Activated naive CD4-positive, alpha-beta T cell treated with anti-CD3 and anti-CD28 coated beads, Interleukin-2, amount 10 ng/mL, durations not matched to agents 7 days and 5 days (primary cell): ENCODE results near the gene TAS2R8.

Source experiments
- CTCF ChIA-PET: fragments of 350-600 bp; sonication (Branson Sonifier 250); formaldehyde crosslinking; loops from one replicate; lab custom pipeline; 2021; ENCODE audit warnings: antibody characterized with exemption; lab: Charles Lee
- DNase-seq: peaks from one replicate; pipeline ENCODE4 v3.0.0-alpha.2; 2020
- H3K27ac Mint-ChIP-seq: one replicate; pipeline ENCODE4 v1.8.0; 2021; ENCODE audit warnings: mild to moderate bottlenecking, moderate library complexity, mixed read lengths
- H3K27me3 Mint-ChIP-seq: one replicate; pipeline ENCODE4 v1.8.0; 2021; ENCODE audit warnings: mild to moderate bottlenecking, mixed read lengths
- H3K36me3 Mint-ChIP-seq: one replicate; pipeline ENCODE4 v1.8.0; 2021; ENCODE audit warnings: mixed read lengths
- H3K4me1 Mint-ChIP-seq: one replicate; pipeline ENCODE4 v1.8.0; 2021; ENCODE audit warnings: mixed read lengths
- H3K4me3 Mint-ChIP-seq: one replicate; pipeline ENCODE4 v1.8.0; 2021; ENCODE audit warnings: mild to moderate bottlenecking, moderate library complexity, mixed read lengths
- H3K9me3 Mint-ChIP-seq: one replicate; pipeline ENCODE4 v1.8.0; 2021; ENCODE audit warnings: mixed read lengths

Gene TAS2R8

DNA sequence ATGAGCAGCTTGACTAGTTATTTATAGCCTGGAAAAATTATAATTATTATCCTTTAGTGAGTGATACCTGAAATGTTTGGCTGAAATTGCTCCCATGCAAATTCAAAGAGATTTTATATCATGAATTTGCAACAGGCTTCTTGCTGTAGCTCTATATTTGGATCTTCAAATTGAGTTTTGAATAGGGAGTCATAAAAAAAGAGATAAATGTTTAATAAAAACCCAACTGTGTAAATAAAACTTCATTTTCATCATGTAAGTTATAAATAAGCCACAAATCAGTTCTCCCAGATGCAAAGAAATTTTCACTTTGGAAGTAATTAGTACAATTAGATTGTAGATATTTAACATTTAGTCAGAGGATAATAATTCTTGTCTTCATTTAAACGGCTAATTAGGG, at the start of gene TAS2R8:
Gene TAS2R8, minus strand, starts transcription at position 101 of the 400 bp plus-strand sequence. CDS start 306 bp downstream, outside the sequence.
- Mint-ChIP-seq H3K27me3 (no peaks in the 10 kb centered on the region), H3K4me3 (no peak within 1 kb of the TSS), H3K9me3 (no peaks in the 10 kb centered on the region), H3K4me1 (no peaks in the 10 kb centered on the region), H3K36me3 (no peaks in the 10 kb centered on the region), H3K27ac (no peak within 1 kb of the TSS)
- CTCF ChIA-PET: no interaction called here
- no peak for DNase-seq

DNA sequence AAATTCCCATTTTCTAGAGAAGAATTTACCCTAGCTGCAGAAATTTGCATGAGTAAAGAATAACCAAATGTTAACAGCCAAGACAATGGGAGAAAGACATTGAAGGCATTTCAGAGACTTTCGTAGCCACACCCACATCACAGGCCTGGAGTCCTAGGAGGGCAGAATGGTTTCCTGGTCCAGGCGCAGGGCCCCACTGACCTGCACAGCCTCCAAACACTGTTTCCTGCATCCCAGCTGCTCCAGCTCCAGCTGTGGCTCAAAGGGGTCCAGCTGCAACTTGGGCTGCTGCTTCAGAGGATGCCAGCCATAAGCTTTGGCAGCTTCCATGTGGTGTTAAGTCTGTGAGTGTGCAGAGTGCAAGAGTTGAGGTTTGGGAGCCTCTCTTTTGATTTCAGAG, 48.7 kb upstream of the TAS2R8 start:
- Mint-ChIP-seq H3K9me3 (peaks cover 31% of the 10 kb centered on the region), H3K27me3 (no peaks in the 10 kb centered on the region), H3K27ac (no peak overlapping the region), H3K4me3 (no peak overlapping the region), H3K4me1 (peaks cover 15% of the 10 kb centered on the region), H3K36me3 (peaks cover 27% of the 10 kb centered on the region)
- DNase-seq: no peak
- CTCF ChIA-PET: interaction anchor here (1.0 kb wide), 1 partner anchor 19 kb away, joined by 4 read pairs; no protein-coding TSS in a partner anchor

GRCh38 chr12:10853776-10854175, 46.7 kb upstream of the TAS2R8 start:
- Mint-ChIP-seq H3K27ac (no peak overlapping the region), H3K4me3 (no peak overlapping the region), H3K9me3 (peaks cover 28% of the 10 kb centered on the region), H3K36me3 (peaks cover 32% of the 10 kb centered on the region), H3K4me1 (peaks cover 35% of the 10 kb centered on the region), H3K27me3 (no peaks in the 10 kb centered on the region)
- no peak for DNase-seq
- CTCF ChIA-PET: interaction anchor here (0.5 kb wide), 1 partner anchor 44 kb away, joined by 3 read pairs; no protein-coding TSS in a partner anchor

- H3K4me3 Mint-ChIP-seq: no peak overlapping the region
Observed at GRCh38 chr12:10851243-10851858, 44.3 kb upstream of the TAS2R8 start.

GRCh38 chr12:10849425-10849878, 42.4 kb upstream of the TAS2R8 start, which contains the start of gene PRR4:
PRR4 (minus strand) TSS chr12:10849475; CDS start chr12:10849437, 38 bp downstream.
- H3K4me1 Mint-ChIP-seq: peaks cover 39% of the 10 kb centered on the region
- CTCF ChIA-PET: no interaction called here
- peaks cover 4% of the 10 kb centered on the region for H3K9me3 Mint-ChIP-seq
- H3K27me3 Mint-ChIP-seq: no peaks in the 10 kb centered on the region
- peaks cover 24% of the 10 kb centered on the region for H3K36me3 Mint-ChIP-seq
- DNase-seq: peak; percentile 62
- peak within 1 kb of the TSS; percentile 56 for H3K27ac Mint-ChIP-seq
- H3K4me3 Mint-ChIP-seq: no peak within 1 kb of the TSS

More at GRCh38 chr12:10851243-10851858, 44.3 kb upstream of the TAS2R8 start:
- Mint-ChIP-seq H3K27me3 (no peaks in the 10 kb centered on the region), H3K27ac (no peak overlapping the region), H3K36me3 (peaks cover 30% of the 10 kb centered on the region), H3K4me1 (peaks cover 39% of the 10 kb centered on the region), H3K9me3 (peaks cover 14% of the 10 kb centered on the region)
- CTCF ChIA-PET: no interaction called here
- no peak for DNase-seq

DNA sequence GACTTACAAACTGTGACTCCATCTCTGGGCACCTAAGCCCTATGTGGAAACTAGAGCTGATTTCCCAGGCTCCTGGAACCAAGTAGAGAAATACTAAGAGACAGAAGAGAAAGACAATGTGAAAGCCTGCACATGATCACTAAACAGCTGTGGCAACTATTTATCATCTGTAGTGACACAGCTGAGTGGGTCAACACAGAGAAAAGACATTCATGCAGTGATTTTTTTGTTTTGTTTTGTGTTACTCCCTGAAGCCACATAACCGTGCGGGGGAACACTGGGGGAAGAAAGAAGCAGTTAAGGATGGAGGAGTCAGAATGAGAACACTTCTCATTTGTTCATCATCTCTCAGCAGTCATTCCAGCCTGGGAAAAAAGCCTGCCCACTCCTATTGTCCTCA, 40.7 kb upstream of the TAS2R8 start:
- peaks cover 24% of the 10 kb centered on the region for H3K36me3 Mint-ChIP-seq
- CTCF ChIA-PET: interaction anchor here (0.6 kb wide), 1 partner anchor 895 kb away, joined by 3 read pairs; no protein-coding TSS in a partner anchor
- no peak for DNase-seq

DNA sequence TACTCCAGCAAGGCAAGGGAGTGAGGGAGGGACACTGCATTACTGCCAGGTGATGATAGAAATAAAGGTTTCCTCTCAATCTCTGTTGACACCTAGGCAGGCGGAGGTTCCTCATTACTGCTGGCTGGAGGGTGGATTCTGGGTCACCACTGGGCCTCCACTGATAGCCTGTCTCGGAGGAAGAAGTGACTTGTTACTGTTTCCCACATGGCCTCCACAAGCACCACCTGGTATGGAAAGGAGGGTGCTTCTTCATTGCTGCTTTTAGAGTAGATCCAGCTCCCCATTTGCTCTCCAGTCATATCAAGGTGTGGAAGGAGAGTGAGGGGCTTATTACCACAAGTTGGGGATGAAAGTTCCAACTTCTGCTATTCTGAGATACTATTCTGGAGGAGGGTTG, 35.8 kb upstream of the TAS2R8 start:
- CTCF ChIA-PET: no interaction called here
- Mint-ChIP-seq H3K27ac (no peak overlapping the region), H3K9me3 (no peaks in the 10 kb centered on the region), H3K36me3 (peaks cover 10% of the 10 kb centered on the region), H3K4me1 (no peaks in the 10 kb centered on the region), H3K4me3 (no peak overlapping the region), H3K27me3 (no peaks in the 10 kb centered on the region)
- DNase-seq: no peak

More for the DNA sequence above, 40.7 kb upstream of the TAS2R8 start:
- Mint-ChIP-seq H3K4me3 (no peak overlapping the region), H3K4me1 (peaks cover 39% of the 10 kb centered on the region), H3K27me3 (no peaks in the 10 kb centered on the region), H3K27ac (no peak overlapping the region), H3K9me3 (peaks cover 2% of the 10 kb centered on the region)

DNA sequence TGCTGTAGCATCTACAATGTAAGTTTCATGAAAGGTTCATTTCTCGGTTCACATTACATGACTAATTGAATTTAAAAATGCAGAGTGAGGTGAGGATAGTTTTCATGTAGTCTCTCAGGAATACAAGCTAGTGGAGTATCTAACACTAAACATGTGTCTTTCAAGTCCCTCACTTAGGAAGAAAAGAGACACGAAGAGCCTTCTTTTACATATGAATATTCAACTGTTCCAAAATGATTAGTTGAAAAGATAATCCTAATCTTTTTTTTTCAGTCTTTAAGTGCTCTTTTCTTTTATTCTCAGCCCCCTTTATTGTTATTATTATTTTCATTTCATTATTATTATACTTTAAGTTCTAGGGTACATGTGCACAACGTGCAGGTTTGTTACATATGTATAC, 31.4 kb upstream of the TAS2R8 start:
- Mint-ChIP-seq H3K27me3 (no peaks in the 10 kb centered on the region), H3K9me3 (no peaks in the 10 kb centered on the region), H3K4me3 (no peak overlapping the region), H3K36me3 (no peaks in the 10 kb centered on the region), H3K4me1 (no peaks in the 10 kb centered on the region), H3K27ac (no peak overlapping the region)
- CTCF ChIA-PET: no interaction called here
- no peak for DNase-seq

GRCh38 chr12:10829994-10830393, 22.9 kb upstream of the TAS2R8 start:
- no peaks in the 10 kb centered on the region for H3K27me3 Mint-ChIP-seq
- H3K9me3 Mint-ChIP-seq: no peaks in the 10 kb centered on the region
- no peak overlapping the region for H3K27ac Mint-ChIP-seq
- DNase-seq: no peak
- no peak overlapping the region for H3K4me3 Mint-ChIP-seq
- CTCF ChIA-PET: no interaction called here
- H3K4me1 Mint-ChIP-seq: no peaks in the 10 kb centered on the region
- no peaks in the 10 kb centered on the region for H3K36me3 Mint-ChIP-seq

DNA sequence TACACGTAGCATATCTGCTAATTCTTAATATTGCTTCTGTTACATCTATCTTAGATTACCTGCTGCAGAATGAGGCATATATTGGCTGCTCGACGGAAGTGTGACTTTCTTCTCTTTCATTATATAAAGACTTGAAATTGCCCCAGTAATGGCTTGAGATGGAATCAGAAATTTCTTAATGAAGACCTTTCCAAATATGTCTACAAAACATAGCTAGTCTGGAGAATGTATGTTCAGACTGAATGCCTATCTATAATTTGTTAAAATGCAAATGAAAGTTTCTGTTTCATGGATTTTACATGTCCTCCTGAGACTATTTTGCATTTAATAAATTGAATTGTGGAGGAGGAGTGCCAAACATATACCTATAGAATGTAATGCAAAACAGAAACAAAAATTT, 19.2 kb upstream of the TAS2R8 start, which contains the start of gene TAS2R10:
Gene TAS2R10, minus strand, starts transcription at position 101 of the 400 bp plus-strand sequence. Its CDS starts 89 bp downstream, at position 12.
- no peak for DNase-seq
- CTCF ChIA-PET: no interaction called here
- H3K36me3 Mint-ChIP-seq: no peaks in the 10 kb centered on the region
- no peak within 1 kb of the TSS for H3K4me3 Mint-ChIP-seq
- H3K27ac Mint-ChIP-seq: no peak within 1 kb of the TSS
- H3K27me3 Mint-ChIP-seq: no peaks in the 10 kb centered on the region
- H3K4me1 Mint-ChIP-seq: no peaks in the 10 kb centered on the region
- H3K9me3 Mint-ChIP-seq: no peaks in the 10 kb centered on the region

GRCh38 chr12:10824957-10825356, 17.9 kb upstream of the TAS2R8 start:
- H3K9me3 Mint-ChIP-seq: no peaks in the 10 kb centered on the region
- no peaks in the 10 kb centered on the region for H3K27me3 Mint-ChIP-seq
- H3K4me3 Mint-ChIP-seq: no peak overlapping the region
- no peak for DNase-seq
- H3K4me1 Mint-ChIP-seq: no peaks in the 10 kb centered on the region
- H3K27ac Mint-ChIP-seq: no peak overlapping the region
- CTCF ChIA-PET: no interaction called here
- H3K36me3 Mint-ChIP-seq: no peaks in the 10 kb centered on the region

GRCh38 chr12:10811883-10812536, 4.9 kb upstream of the TAS2R8 start:
- Mint-ChIP-seq H3K4me1 (no peaks in the 10 kb centered on the region), H3K9me3 (no peaks in the 10 kb centered on the region), H3K27me3 (peaks cover 9% of the 10 kb centered on the region), H3K27ac (no peak overlapping the region), H3K36me3 (no peaks in the 10 kb centered on the region), H3K4me3 (no peak overlapping the region)
- CTCF ChIA-PET: no interaction called here
- DNase-seq: no peak

GRCh38 chr12:10810068-10810467, 3.0 kb upstream of the TAS2R8 start, which contains the start of gene TAS2R9:
TAS2R9 (minus strand) TSS chr12:10810168; CDS start chr12:10810075, 93 bp downstream.
- no peak within 1 kb of the TSS for H3K4me3 Mint-ChIP-seq
- H3K27me3 Mint-ChIP-seq: no peaks in the 10 kb centered on the region
- H3K36me3 Mint-ChIP-seq: no peaks in the 10 kb centered on the region
- H3K9me3 Mint-ChIP-seq: no peaks in the 10 kb centered on the region
- no peak for DNase-seq
- no peak within 1 kb of the TSS for H3K27ac Mint-ChIP-seq
- CTCF ChIA-PET: no interaction called here
- H3K4me1 Mint-ChIP-seq: no peaks in the 10 kb centered on the region

GRCh38 chr12:10802587-10802986, 4.5 kb downstream of the TAS2R8 start, which contains the start of gene TAS2R7:
TAS2R7 (minus strand) TSS chr12:10802627; CDS start chr12:10802570, 57 bp downstream.
- Mint-ChIP-seq H3K4me3 (no peak within 1 kb of the TSS), H3K27me3 (peaks cover 7% of the 10 kb centered on the region), H3K9me3 (no peaks in the 10 kb centered on the region), H3K4me1 (no peaks in the 10 kb centered on the region), H3K36me3 (no peaks in the 10 kb centered on the region), H3K27ac (no peak within 1 kb of the TSS)
- CTCF ChIA-PET: no interaction called here
- DNase-seq: no peak
